WTC11 (cell line): Measurements from ENCODE around the gene SLC47A1. TPM values are rescaled to one million over a fixed set of nuclear protein-coding genes. Genes with fewer than 3 reads are reported as not detected.

Experiments used
- ATAC-seq: fragments of 200-7000 bp; cut with Tn5 transposase; 2 replicates; pipeline ENCODE4 v1.10.0; 2021; ENCODE audit warnings: mild to moderate bottlenecking, moderate library complexity
- CTCF ChIA-PET: fragments of 300-600 bp; sonication (Branson Sonifier 250); formaldehyde crosslinking; loops from one replicate; lab custom pipeline; 2021; ENCODE audit warnings: antibody characterized with exemption; lab: Charles Lee
- POLR2A ChIA-PET: fragments of 350-600 bp; sonication (Branson Sonifier 250); formaldehyde crosslinking; loops from one replicate; lab custom pipeline; 2021; ENCODE audit warnings: antibody characterized with exemption; lab: Charles Lee
- DNase-seq: peaks from one replicate; pipeline ENCODE4 v3.0.0; 2021; ENCODE audit warnings: low spot score
- H3K27ac Mint-ChIP-seq: 2 replicates; pipeline ENCODE4 v1.8.0; 2021; ENCODE audit warnings: mixed read lengths
- H3K27me3 Mint-ChIP-seq: 2 replicates; pipeline ENCODE4 v1.8.0; 2021; ENCODE audit warnings: low read depth, mild to moderate bottlenecking, moderate library complexity, mixed read lengths
- H3K36me3 Mint-ChIP-seq: 2 replicates; pipeline ENCODE4 v1.8.0; 2021; ENCODE audit warnings: mixed read lengths
- H3K4me1 Mint-ChIP-seq: 2 replicates; pipeline ENCODE4 v1.8.0; 2022; ENCODE audit warnings: mixed read lengths
- H3K4me3 Mint-ChIP-seq: 2 replicates; pipeline ENCODE4 v1.8.0; 2021; ENCODE audit warnings: mild to moderate bottlenecking, moderate library complexity, mixed read lengths
- H3K9me3 Mint-ChIP-seq: 2 replicates; pipeline ENCODE4 v1.8.0; 2021; ENCODE audit warnings: mixed read lengths
- AR ChIP-seq: fragments of 250-450 bp; sonication (Bioruptor Pico); IDR thresholded peaks from 2 replicates; pipeline ENCODE4 v1.9.0; 2021; ENCODE audit warnings: mild to moderate bottlenecking
- FOXJ3 ChIP-seq: sonication (generic); formaldehyde crosslinking; IDR thresholded peaks from 2 replicates; pipeline ENCODE4 v1.9.0; 2021; ENCODE audit warnings: missing genetic modification reagents, mild to moderate bottlenecking, borderline replicate concordance
- HMGA2 ChIP-seq: fragments of 250-450 bp; sonication (Bioruptor Pico); IDR thresholded peaks from 2 replicates; pipeline ENCODE4 v1.4.0; 2021; ENCODE audit warnings: mild to moderate bottlenecking, moderate library complexity
- MYBL2 ChIP-seq: sonication (generic); formaldehyde crosslinking; IDR thresholded peaks from 2 replicates; pipeline ENCODE4 v1.8.1; 2023; ENCODE audit warnings: mild to moderate bottlenecking, moderate library complexity, missing genetic modification reagents
- NR1H2 ChIP-seq: sonication (generic); formaldehyde crosslinking; IDR thresholded peaks from 2 replicates; pipeline ENCODE4 v1.9.0; 2021; ENCODE audit warnings: mild to moderate bottlenecking, moderate library complexity, missing genetic modification reagents
- NR3C1 ChIP-seq: sonication (generic); formaldehyde crosslinking; conservative IDR thresholded peaks from 2 replicates; pipeline ENCODE4 v1.8.1; 2023; ENCODE audit warnings: low read depth, mild to moderate bottlenecking, missing genetic modification reagents
- SMAD3 ChIP-seq: sonication (generic); formaldehyde crosslinking; IDR thresholded peaks from 2 replicates; pipeline ENCODE4 v1.8.0; 2022; ENCODE audit warnings: missing genetic modification reagents, mild to moderate bottlenecking, borderline replicate concordance
- SOX15 ChIP-seq: fragments of 250-450 bp; sonication (Bioruptor Pico); IDR thresholded peaks from 2 replicates; pipeline ENCODE4 v1.9.0; 2021; ENCODE audit warnings: mild to moderate bottlenecking
- TEAD1 ChIP-seq: sonication (generic); formaldehyde crosslinking; IDR thresholded peaks from 2 replicates; pipeline ENCODE4 v1.8.0; 2022; ENCODE audit warnings: mild to moderate bottlenecking, missing genetic modification reagents
- USF2 ChIP-seq: sonication (generic); formaldehyde crosslinking; IDR thresholded peaks from 2 replicates; pipeline ENCODE4 v1.8.1; 2023; ENCODE audit warnings: mild to moderate bottlenecking, missing genetic modification reagents, moderate library complexity
- ZBTB43 ChIP-seq: sonication (generic); formaldehyde crosslinking; IDR thresholded peaks from 2 replicates; pipeline ENCODE4 v1.8.1; 2023; ENCODE audit warnings: mild to moderate bottlenecking, missing genetic modification reagents
- ZMAT4 ChIP-seq: fragments of 250-450 bp; sonication (Bioruptor Pico); IDR thresholded peaks from 2 replicates; pipeline ENCODE4 v1.9.0; 2021; ENCODE audit warnings: mild to moderate bottlenecking
- ZNF138 ChIP-seq: sonication (generic); formaldehyde crosslinking; conservative IDR thresholded peaks from 2 replicates; pipeline ENCODE4 v1.8.1; 2022; ENCODE audit warnings: mild to moderate bottlenecking, moderate library complexity, missing genetic modification reagents
- total RNA-seq: library from RNA; stranded (reverse); gene quantifications from 3 replicates; pipeline ENCODE4 v1.2.3, GENCODE V29; 2021
- TF ChIP-seq, protein P1 (sequence below): sonication (generic); formaldehyde crosslinking; IDR thresholded peaks from 2 replicates; pipeline ENCODE4 v1.8.1; 2023; ENCODE audit warnings: mild to moderate bottlenecking, missing genetic modification reagents, moderate library complexity
- TF ChIP-seq, protein P2 (sequence below): sonication (generic); formaldehyde crosslinking; conservative IDR thresholded peaks from 2 replicates; pipeline ENCODE4 v1.8.1; 2023; ENCODE audit warnings: mild to moderate bottlenecking, low read depth, missing genetic modification reagents, moderate library complexity
- TF ChIP-seq, protein P3 (sequence below): fragments of 200-600 bp; IDR thresholded peaks from 2 replicates; pipeline ENCODE4 v1.8.0; 2022; ENCODE audit warnings: antibody characterized with exemption
- TF ChIP-seq, protein P4 (sequence below): sonication (generic); formaldehyde crosslinking; IDR thresholded peaks from 2 replicates; pipeline ENCODE4 v1.8.0; 2023; ENCODE audit warnings: missing genetic modification reagents, mild to moderate bottlenecking, borderline replicate concordance

Gene SLC47A1
- total RNA-seq, 1 experiment from 2014 or later: 2.5 TPM

- no peak overlapping the region for H3K27ac Mint-ChIP-seq
- ATAC-seq (no peak), DNase-seq (no peak)
- CTCF ChIA-PET: interaction anchor here (1.1 to 1.6 kb wide), 2 partner anchors 36 to 248 kb away, joined by 5 to 8 read pairs; partner anchors contain the start of gene B9D1
- no peaks in the 10 kb centered on the region for H3K27me3 Mint-ChIP-seq
- no peaks in the 10 kb centered on the region for H3K4me1 Mint-ChIP-seq
- H3K4me3 Mint-ChIP-seq: no peak overlapping the region
- TF ChIP-seq, protein P1, sequence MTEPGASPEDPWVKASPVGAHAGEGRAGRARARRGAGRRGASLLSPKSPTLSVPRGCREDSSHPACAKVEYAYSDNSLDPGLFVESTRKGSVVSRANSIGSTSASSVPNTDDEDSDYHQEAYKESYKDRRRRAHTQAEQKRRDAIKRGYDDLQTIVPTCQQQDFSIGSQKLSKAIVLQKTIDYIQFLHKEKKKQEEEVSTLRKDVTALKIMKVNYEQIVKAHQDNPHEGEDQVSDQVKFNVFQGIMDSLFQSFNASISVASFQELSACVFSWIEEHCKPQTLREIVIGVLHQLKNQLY (CRISPR knock-in tag): no peak
- no peak for TF ChIP-seq USF2 (CRISPR knock-in tag)
- no peak for TF ChIP-seq ZMAT4 (CRISPR knock-in tag)
- no peak for TF ChIP-seq MYBL2 (CRISPR knock-in tag)
- TF ChIP-seq, protein P2, sequence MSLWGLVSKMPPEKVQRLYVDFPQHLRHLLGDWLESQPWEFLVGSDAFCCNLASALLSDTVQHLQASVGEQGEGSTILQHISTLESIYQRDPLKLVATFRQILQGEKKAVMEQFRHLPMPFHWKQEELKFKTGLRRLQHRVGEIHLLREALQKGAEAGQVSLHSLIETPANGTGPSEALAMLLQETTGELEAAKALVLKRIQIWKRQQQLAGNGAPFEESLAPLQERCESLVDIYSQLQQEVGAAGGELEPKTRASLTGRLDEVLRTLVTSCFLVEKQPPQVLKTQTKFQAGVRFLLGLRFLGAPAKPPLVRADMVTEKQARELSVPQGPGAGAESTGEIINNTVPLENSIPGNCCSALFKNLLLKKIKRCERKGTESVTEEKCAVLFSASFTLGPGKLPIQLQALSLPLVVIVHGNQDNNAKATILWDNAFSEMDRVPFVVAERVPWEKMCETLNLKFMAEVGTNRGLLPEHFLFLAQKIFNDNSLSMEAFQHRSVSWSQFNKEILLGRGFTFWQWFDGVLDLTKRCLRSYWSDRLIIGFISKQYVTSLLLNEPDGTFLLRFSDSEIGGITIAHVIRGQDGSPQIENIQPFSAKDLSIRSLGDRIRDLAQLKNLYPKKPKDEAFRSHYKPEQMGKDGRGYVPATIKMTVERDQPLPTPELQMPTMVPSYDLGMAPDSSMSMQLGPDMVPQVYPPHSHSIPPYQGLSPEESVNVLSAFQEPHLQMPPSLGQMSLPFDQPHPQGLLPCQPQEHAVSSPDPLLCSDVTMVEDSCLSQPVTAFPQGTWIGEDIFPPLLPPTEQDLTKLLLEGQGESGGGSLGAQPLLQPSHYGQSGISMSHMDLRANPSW (CRISPR knock-in tag): no peak
- TF ChIP-seq, protein P3, sequence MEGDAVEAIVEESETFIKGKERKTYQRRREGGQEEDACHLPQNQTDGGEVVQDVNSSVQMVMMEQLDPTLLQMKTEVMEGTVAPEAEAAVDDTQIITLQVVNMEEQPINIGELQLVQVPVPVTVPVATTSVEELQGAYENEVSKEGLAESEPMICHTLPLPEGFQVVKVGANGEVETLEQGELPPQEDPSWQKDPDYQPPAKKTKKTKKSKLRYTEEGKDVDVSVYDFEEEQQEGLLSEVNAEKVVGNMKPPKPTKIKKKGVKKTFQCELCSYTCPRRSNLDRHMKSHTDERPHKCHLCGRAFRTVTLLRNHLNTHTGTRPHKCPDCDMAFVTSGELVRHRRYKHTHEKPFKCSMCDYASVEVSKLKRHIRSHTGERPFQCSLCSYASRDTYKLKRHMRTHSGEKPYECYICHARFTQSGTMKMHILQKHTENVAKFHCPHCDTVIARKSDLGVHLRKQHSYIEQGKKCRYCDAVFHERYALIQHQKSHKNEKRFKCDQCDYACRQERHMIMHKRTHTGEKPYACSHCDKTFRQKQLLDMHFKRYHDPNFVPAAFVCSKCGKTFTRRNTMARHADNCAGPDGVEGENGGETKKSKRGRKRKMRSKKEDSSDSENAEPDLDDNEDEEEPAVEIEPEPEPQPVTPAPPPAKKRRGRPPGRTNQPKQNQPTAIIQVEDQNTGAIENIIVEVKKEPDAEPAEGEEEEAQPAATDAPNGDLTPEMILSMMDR: no peak
- no peak for TF ChIP-seq NR3C1 (CRISPR knock-in tag)
- no peak for TF ChIP-seq ZBTB43
- TF ChIP-seq SMAD3 (CRISPR knock-in tag): no peak
- TF ChIP-seq TEAD1 (CRISPR knock-in tag): no peak
- no peak for TF ChIP-seq NR1H2 (CRISPR knock-in tag)
- H3K9me3 Mint-ChIP-seq: no peaks in the 10 kb centered on the region
- POLR2A ChIA-PET: no interaction called here
- H3K36me3 Mint-ChIP-seq: no peaks in the 10 kb centered on the region
Observed at GRCh38 chr17:19610879-19611278, 77.2 kb downstream of the SLC47A1 start.

DNA sequence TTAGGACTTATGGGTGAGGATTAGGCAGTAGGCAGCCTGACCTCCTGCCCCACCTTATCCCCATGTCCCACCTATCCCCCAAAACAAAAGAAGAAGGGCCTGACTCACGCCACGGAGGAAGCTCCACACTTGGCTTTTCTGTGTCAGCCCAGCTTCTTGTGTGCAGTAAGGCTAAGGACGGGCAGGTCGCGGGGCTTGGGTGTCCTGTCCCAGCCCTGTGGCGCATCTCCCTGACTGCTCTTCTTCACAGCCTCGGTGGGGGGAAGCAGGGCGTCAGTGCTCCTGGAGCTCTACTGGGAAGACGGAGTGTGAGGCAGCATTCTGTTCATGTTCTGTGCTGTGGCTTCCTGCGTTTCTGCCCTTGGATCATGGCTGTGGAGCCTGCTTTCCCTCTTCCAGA is 80.3 kb downstream of the SLC47A1 start:
- ChIA-PET POLR2A (interaction anchor here (0.6 kb wide), 1 partner anchor 396 kb away, joined by 5 read pairs; no protein-coding TSS in a partner anchor), CTCF (interaction anchor here (1.3 to 3.3 kb wide), 10 partner anchors 32 to 153 kb away, joined by 3 to 34 read pairs (median 6); partner anchors contain the start of gene ALDH3A2)
- no peak for TF ChIP-seq SMAD3 (CRISPR knock-in tag)
- TF ChIP-seq ZNF138: no peak
- TF ChIP-seq, protein P4, sequence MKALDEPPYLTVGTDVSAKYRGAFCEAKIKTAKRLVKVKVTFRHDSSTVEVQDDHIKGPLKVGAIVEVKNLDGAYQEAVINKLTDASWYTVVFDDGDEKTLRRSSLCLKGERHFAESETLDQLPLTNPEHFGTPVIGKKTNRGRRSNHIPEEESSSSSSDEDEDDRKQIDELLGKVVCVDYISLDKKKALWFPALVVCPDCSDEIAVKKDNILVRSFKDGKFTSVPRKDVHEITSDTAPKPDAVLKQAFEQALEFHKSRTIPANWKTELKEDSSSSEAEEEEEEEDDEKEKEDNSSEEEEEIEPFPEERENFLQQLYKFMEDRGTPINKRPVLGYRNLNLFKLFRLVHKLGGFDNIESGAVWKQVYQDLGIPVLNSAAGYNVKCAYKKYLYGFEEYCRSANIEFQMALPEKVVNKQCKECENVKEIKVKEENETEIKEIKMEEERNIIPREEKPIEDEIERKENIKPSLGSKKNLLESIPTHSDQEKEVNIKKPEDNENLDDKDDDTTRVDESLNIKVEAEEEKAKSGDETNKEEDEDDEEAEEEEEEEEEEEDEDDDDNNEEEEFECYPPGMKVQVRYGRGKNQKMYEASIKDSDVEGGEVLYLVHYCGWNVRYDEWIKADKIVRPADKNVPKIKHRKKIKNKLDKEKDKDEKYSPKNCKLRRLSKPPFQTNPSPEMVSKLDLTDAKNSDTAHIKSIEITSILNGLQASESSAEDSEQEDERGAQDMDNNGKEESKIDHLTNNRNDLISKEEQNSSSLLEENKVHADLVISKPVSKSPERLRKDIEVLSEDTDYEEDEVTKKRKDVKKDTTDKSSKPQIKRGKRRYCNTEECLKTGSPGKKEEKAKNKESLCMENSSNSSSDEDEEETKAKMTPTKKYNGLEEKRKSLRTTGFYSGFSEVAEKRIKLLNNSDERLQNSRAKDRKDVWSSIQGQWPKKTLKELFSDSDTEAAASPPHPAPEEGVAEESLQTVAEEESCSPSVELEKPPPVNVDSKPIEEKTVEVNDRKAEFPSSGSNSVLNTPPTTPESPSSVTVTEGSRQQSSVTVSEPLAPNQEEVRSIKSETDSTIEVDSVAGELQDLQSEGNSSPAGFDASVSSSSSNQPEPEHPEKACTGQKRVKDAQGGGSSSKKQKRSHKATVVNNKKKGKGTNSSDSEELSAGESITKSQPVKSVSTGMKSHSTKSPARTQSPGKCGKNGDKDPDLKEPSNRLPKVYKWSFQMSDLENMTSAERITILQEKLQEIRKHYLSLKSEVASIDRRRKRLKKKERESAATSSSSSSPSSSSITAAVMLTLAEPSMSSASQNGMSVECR: no peak
- TF ChIP-seq SOX15 (CRISPR knock-in tag): no peak
- TF ChIP-seq FOXJ3 (CRISPR knock-in tag): no peak
- no peak for TF ChIP-seq AR (CRISPR knock-in tag)
- no peak for TF ChIP-seq HMGA2
- Mint-ChIP-seq H3K36me3 (peaks cover 19% of the 10 kb centered on the region), H3K4me1 (no peaks in the 10 kb centered on the region), H3K4me3 (no peak overlapping the region), H3K27ac (no peak overlapping the region), H3K27me3 (peaks cover 1% of the 10 kb centered on the region; the same call in 1 of the 2 replicates), H3K9me3 (peaks cover 22% of the 10 kb centered on the region)
- DNase-seq (no peak), ATAC-seq (no peak)
